HFF-Myc (cell line): ENCODE measurements around the gene CST5.
"Not testable (repeated sequence)": the region's sequence is repeated elsewhere in the genome, so short reads cannot be mapped to it uniquely, and the experiment has no call there.

Experiments
- DNase-seq: peaks from one replicate; pipeline ENCODE4 v3.0.0-alpha.2; 2011; ENCODE audit warnings: low read depth; ENCODE audit errors: extremely low read depth
- H3K4me3 ChIP-seq: replicated peaks from 2 replicates; pipeline ENCODE4 v1.5.1; 2011; ENCODE audit warnings: low read depth, mild to moderate bottlenecking, control low read depth, low read length
- CTCF ChIP-seq: IDR thresholded peaks from 2 replicates; pipeline ENCODE4 v1.5.1; 2012; ENCODE audit warnings: mild to moderate bottlenecking, low read depth, low read length, control low read depth; ENCODE audit errors: missing control alignments

CST5 gene

GRCh38 chr20:23870461-23870860 is 9.1 kb downstream of the CST5 start:
- DNase-seq: no peak
- no peak for TF ChIP-seq CTCF
- H3K4me3 ChIP-seq: no peak overlapping the region

- TF ChIP-seq CTCF: no peak
- no peak overlapping the region for H3K4me3 ChIP-seq
- DNase-seq: no peak
These were observed 10.0 kb downstream of the CST5 start for GRCh38 chr20:23869520-23869919.

- no peak overlapping the region for H3K4me3 ChIP-seq
- TF ChIP-seq CTCF: no peak
These were observed 11.2 kb downstream of the CST5 start for GRCh38 chr20:23868321-23868720.

GRCh38 chr20:23867152-23867776 is 12.3 kb downstream of the CST5 start:
- TF ChIP-seq CTCF: no peak
- DNase-seq: no peak
- no peak overlapping the region for H3K4me3 ChIP-seq

More at GRCh38 chr20:23868321-23868720, 11.2 kb downstream of the CST5 start:
- no peak for DNase-seq

- H3K4me3 ChIP-seq, DNase-seq: not testable (repeated sequence)
These were observed 18.8 kb downstream of the CST5 start for GRCh38 chr20:23860771-23861170.

GRCh38 chr20:23857962-23858595 is 21.5 kb downstream of the CST5 start:
- DNase-seq: no peak
- TF ChIP-seq CTCF: no peak
- H3K4me3 ChIP-seq: no peak overlapping the region

- no peak for TF ChIP-seq CTCF
- no peak for DNase-seq
- no peak overlapping the region for H3K4me3 ChIP-seq
These were observed 22.8 kb downstream of the CST5 start for GRCh38 chr20:23856736-23857135.
